Activated T-cell treated with anti-CD3 and anti-CD28 coated beads, Interleukin-2, amount 50 U/mL, for 72 hours (primary cell): ENCODE results near the gene LARGE1. TPM values are rescaled to one million over a fixed set of nuclear protein-coding genes. Genes with fewer than 3 reads are reported as not detected.

Experiments used
- ATAC-seq, 2 donors: fragments of 150-1000 bp; cut with Tn5 transposase; replicated peaks in 1 of 2; 2 replicates each; pipeline ENCODE4 v1.10.0; 2021; ENCODE audit warnings: moderate library complexity in 2 of 2, mild to moderate bottlenecking in 1 of 2
- DNase-seq, 2 donors: peaks; one replicate each; pipeline ENCODE4 v3.0.0; 2021 to 2022; ENCODE audit warnings: mixed read lengths in 1 of 2
- H3K27ac Mint-ChIP-seq: one replicate; pipeline ENCODE4 v1.8.0; 2022; ENCODE audit warnings: mild to moderate bottlenecking, moderate library complexity, mixed read lengths
- H3K27me3 Mint-ChIP-seq: one replicate; pipeline ENCODE4 v1.8.0; 2022; ENCODE audit warnings: low read depth, mixed read lengths
- H3K36me3 Mint-ChIP-seq, 2 donors: one replicate each; pipeline ENCODE4 v1.8.0; 2022; ENCODE audit warnings: mixed read lengths in 2 of 2, mild to moderate bottlenecking in 1 of 2; ENCODE audit not compliant: insufficient read depth in 2 of 2
- H3K4me1 Mint-ChIP-seq: one replicate; pipeline ENCODE4 v1.8.0; 2022; ENCODE audit warnings: low read depth, mixed read lengths
- H3K4me3 Mint-ChIP-seq, 2 donors: one replicate each; pipeline ENCODE4 v1.8.0; 2022; ENCODE audit warnings: mild to moderate bottlenecking in 2 of 2, mixed read lengths in 2 of 2, moderate library complexity in 2 of 2
- H3K9me3 Mint-ChIP-seq, 2 donors: one replicate each; pipeline ENCODE4 v1.8.0; 2022; ENCODE audit warnings: mixed read lengths in 2 of 2
- total RNA-seq, 2 donors: library from RNA; stranded (reverse); gene quantifications; one replicate each; pipeline ENCODE4 v1.2.3, GENCODE V29; 2022

The LARGE1 gene
- total RNA-seq, 2 donors from 2014 or later: 0.82 to 3.6 TPM

DNA sequence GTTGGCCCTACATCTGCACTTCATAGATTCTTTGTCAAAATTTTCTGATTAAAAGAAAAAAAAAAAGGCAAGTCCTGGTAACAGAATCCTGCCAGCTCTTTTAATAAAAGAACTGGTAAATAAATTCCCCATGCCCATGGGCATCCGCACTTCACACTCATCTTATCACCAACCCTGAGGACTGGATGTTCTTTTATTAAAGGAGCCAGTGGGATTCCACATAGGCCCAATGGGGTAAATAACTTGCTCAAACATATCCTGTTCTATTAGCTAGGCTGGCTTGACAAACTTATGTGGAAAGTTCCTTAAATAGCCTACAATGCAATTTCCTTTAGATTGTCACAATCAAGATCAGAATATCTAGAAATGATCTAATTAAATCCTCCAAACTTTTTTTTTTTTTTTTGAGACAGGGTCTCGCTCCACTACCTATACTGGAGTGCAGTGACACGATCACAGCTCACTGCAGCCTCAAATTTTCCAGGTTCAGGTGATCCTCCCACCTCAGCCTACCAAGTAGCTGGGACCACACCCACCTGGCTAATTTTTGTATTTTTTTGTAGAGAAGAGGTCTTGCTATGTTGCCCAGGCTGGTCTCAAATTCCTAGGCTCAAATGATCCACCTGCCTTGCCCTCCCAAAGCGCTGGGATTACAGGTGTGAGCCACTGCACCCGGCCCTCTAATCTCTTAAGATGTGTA is 380.9 kb downstream of the LARGE1 start:
- Mint-ChIP-seq H3K4me1 (no peaks in the 10 kb centered on the region), H3K27me3 (no peaks in the 10 kb centered on the region), H3K27ac (no peak overlapping the region), H3K9me3 (no peaks in the 10 kb centered on the region), H3K4me3 (no peak overlapping the region), H3K36me3 (no peaks in the 10 kb centered on the region)
- no peak for ATAC-seq
- DNase-seq: no peak

DNA sequence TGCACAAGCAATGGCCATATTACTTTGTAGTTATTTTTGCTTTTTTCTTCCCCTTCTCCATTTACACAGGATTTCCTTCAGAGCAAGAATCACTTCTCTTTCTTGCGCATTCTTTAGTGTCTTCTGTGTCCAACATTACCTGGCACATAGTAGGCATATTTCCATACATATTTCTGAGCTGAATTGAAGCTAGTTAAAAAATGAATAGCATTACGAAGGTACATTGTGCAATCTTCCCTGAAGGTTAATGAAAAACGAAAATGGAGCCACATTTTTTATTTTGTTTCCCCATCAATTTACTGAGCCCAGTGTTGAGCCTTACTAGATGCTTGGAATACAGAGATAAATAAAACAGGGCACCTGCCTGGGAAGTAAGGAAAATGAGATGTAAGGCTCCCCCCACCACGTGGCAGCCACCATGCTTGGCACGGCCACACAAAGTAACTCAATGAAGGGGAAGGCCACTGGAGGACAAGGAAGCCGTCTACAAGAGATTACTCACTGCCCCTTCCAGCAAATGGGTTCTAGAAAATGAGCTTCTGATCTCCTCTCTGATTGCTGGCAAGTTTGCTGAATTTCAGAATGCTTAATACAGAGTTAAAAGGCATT is 381.9 kb downstream of the LARGE1 start:
- no peak overlapping the region for H3K4me3 Mint-ChIP-seq
- no peaks in the 10 kb centered on the region for H3K36me3 Mint-ChIP-seq
- H3K9me3 Mint-ChIP-seq: no peaks in the 10 kb centered on the region
- DNase-seq (no peak), ATAC-seq (no peak)
- H3K27me3 Mint-ChIP-seq: no peaks in the 10 kb centered on the region
- no peak overlapping the region for H3K27ac Mint-ChIP-seq
- H3K4me1 Mint-ChIP-seq: no peaks in the 10 kb centered on the region

DNA sequence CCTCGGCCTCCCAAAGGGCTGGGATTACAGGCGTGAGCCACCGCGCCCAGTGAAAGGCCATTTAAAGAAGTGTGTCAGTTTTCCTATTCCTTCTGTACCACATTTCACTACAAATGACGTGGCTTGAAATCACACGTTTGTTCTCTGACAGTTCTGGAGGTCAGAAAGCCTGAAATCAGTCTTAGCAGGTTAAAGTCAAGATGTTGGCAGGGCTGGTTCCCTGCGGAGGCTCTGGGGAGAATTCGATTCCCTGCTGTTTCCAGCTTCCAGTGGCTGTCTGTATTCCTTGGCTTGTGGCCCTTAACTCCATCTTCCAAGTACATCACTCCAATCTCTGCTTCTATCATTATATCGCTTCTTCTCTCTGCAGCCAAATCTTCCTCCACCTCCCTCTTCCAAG is 383.2 kb downstream of the LARGE1 start:
- Mint-ChIP-seq H3K4me3 (no peak overlapping the region), H3K27me3 (no peaks in the 10 kb centered on the region), H3K27ac (no peak overlapping the region), H3K9me3 (no peaks in the 10 kb centered on the region), H3K36me3 (no peaks in the 10 kb centered on the region), H3K4me1 (no peaks in the 10 kb centered on the region)
- DNase-seq (no peak), ATAC-seq (no peak)

DNA sequence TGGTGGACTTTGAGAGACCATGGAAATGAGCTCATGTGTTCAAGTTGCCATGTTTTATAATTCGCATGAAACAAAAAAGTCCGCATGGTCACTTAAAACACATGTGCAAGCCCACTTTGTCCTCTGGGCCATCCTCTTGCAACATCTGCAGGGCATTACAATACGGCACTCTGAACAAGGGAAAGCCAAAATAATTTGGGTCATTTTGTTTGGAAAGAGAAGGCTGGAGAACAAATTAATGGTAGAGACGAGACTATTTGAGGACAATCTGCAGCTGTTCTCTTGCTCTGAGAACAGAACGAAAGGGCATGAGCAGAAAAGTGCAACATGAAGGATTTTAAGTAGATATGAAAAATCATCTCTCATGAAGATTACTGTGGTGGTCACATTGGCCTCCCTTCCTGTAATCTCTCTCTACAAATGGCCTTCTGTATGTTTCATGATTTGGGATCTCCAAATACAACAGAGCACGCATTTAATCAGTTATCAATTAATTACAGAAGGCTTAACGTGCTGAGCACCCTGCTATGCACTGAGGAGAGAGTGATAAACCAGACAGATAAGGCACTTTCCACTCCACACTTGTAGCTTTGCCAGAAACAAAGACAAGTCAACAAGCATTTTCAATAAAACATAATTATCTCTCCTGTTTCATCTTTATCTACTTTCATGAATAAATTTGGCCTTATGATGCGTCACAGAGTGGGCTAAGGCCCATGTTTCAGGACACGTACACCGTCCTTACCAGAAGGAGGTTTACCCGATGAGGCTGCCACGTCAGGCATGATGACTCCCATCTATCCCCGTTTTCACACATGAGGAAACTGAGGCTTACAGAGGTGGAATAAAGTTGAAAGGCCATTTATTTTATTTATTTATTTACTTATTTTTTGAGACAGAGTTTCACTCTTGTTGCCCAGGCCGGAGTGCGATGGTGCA is 384.1 kb downstream of the LARGE1 start:
- ATAC-seq: no peak
- no peak for DNase-seq
- H3K4me1 Mint-ChIP-seq: no peaks in the 10 kb centered on the region
- no peaks in the 10 kb centered on the region for H3K9me3 Mint-ChIP-seq
- H3K4me3 Mint-ChIP-seq: no peak overlapping the region
- H3K27ac Mint-ChIP-seq: no peak overlapping the region
- no peaks in the 10 kb centered on the region for H3K36me3 Mint-ChIP-seq
- H3K27me3 Mint-ChIP-seq: no peaks in the 10 kb centered on the region

DNA sequence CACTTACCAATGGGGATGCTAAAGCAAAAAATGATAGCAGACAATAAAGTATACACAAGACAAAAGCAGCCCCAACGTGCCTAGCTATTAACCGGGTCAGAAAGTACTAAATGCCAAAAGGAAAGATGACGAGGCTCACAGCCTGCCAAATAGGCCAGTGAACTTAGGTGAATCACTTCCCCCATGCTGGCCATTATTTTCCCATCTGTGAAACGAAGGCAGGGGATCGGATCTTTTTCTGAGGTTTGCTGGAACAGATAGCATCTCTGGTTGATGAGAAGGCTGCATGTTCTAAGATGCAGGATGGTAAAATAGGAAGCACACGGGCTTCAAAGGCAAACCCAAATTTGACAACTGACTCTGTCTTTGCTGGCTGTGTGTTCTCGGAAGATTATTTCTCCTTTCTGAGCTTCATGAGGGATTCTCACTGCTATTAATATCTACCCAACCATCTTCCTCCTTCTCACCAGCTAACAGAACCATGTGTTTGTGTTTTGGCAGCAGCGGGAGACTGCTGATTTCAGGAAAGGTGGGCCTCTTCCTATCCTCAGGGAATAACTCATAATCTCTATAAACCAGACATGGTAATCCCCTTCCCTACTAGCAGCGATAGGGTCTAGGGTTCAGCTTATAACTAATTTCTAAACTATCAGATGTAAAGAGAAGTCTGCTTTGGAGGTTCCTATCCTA is 390.7 kb downstream of the LARGE1 start:
- DNase-seq: no peak
- ATAC-seq: no peak
- no peaks in the 10 kb centered on the region for H3K36me3 Mint-ChIP-seq
- H3K27me3 Mint-ChIP-seq: no peaks in the 10 kb centered on the region
- H3K4me1 Mint-ChIP-seq: no peaks in the 10 kb centered on the region
- no peak overlapping the region for H3K27ac Mint-ChIP-seq
- peaks cover 0 to 1% of the 10 kb centered on the region in 2 donors for H3K9me3 Mint-ChIP-seq
- no peak overlapping the region for H3K4me3 Mint-ChIP-seq

DNA sequence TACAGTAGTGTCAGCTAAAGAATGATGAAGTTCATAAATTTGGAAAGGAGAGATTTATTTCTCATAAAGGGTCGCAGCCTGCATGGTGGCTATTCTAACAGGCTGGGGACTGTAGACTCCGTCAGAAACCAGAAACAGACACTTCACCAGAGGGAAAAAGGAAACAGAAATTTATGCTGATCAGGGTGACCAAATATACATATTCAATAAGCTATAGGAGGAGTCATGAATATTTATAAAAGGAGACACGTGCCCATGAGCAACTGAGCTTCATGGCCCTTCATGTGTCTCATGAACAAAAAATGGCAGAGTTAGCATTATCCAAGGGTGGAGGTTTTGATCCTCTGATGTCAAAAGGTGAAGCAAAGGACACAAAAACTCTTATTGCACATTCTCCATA is 392.1 kb downstream of the LARGE1 start:
- ATAC-seq: no peak
- H3K9me3 Mint-ChIP-seq: peaks cover 0 to 4% of the 10 kb centered on the region in 2 donors

DNA sequence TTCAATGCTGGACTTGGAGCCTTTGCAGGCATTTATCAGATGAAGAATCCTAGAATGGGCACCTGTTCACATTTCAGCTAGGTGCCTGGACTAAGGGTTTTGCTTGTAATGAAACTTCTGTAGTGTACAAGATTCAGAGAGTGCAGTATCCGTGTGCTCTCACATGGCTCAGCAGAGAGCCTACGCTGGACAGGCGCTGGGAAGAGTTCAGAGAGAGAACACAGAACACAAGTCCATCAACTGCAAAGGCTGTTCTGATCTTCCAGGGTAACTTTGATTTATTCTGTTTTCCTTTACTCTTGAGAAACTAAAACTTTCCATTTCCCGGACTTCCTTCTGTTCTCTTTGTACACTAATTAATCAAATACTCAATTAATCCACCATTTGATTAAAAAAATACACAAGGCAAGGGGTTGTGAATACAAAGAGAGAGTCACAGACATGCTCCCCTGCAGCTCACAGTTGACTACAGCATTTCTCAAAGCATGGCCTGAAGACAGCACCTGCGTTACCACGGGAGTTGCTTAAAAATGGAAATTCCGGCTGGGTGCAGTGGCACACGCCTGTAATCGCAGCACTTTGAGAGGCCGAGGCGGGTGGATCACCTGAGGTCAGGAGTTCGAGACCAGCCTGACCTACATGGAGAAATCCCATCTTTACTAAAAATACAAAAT is 393.7 kb downstream of the LARGE1 start:
- H3K4me3 Mint-ChIP-seq: no peak overlapping the region
- H3K27me3 Mint-ChIP-seq: no peaks in the 10 kb centered on the region
- no peaks in the 10 kb centered on the region for H3K36me3 Mint-ChIP-seq
- no peaks in the 10 kb centered on the region for H3K4me1 Mint-ChIP-seq
- ATAC-seq (no peak), DNase-seq (no peak)
- peaks cover 0 to 8% of the 10 kb centered on the region in 2 donors for H3K9me3 Mint-ChIP-seq
- no peak overlapping the region for H3K27ac Mint-ChIP-seq

More for the DNA sequence above, 392.1 kb downstream of the LARGE1 start:
- H3K27me3 Mint-ChIP-seq: no peaks in the 10 kb centered on the region
- H3K36me3 Mint-ChIP-seq: no peaks in the 10 kb centered on the region
- DNase-seq: no peak
- H3K27ac Mint-ChIP-seq: no peak overlapping the region
- H3K4me3 Mint-ChIP-seq: no peak overlapping the region
- H3K4me1 Mint-ChIP-seq: no peaks in the 10 kb centered on the region

DNA sequence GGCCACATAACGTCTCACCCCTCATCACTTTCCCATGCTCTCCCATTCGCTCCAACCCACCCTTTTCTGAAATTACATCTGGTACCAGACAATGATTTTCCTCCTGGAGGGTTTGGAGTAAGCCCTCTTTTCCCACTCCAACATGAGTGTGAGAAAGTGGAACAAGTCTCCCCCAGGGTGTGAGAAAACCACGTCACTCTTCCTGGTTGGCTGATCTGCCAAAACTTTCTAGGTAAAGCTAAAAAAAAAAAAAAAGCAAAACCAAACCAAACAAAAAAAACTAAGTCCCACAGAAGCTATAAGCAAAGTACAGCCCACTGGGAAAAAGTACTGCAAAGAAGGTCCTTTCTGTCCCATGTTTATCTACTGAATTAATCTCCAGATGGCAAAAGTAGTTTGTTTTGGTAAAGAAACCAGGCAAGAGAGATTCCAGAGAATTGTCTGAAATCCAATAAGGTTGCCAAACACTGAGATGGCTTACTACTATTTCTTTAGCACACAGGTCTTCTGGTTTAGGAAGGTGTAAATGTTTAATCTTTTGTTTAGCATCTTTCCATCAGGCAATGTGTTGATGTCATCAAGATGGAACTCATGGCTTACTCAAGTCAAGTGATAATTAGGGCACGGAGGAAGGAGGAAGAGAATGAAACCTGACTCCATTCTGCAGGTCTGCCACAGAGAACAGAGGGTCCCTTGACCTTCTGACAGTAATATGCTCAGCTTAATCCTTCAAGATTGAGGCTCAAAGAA is 395.6 kb downstream of the LARGE1 start:
- ATAC-seq (no peak), DNase-seq (no peak)
- H3K27ac Mint-ChIP-seq: no peak overlapping the region
- H3K4me3 Mint-ChIP-seq: no peak overlapping the region
- no peaks in the 10 kb centered on the region for H3K27me3 Mint-ChIP-seq
- H3K9me3 Mint-ChIP-seq: peaks cover 0 to 9% of the 10 kb centered on the region in 2 donors
- peaks cover 0 to 2% of the 10 kb centered on the region in 2 donors for H3K36me3 Mint-ChIP-seq
- H3K4me1 Mint-ChIP-seq: no peaks in the 10 kb centered on the region

DNA sequence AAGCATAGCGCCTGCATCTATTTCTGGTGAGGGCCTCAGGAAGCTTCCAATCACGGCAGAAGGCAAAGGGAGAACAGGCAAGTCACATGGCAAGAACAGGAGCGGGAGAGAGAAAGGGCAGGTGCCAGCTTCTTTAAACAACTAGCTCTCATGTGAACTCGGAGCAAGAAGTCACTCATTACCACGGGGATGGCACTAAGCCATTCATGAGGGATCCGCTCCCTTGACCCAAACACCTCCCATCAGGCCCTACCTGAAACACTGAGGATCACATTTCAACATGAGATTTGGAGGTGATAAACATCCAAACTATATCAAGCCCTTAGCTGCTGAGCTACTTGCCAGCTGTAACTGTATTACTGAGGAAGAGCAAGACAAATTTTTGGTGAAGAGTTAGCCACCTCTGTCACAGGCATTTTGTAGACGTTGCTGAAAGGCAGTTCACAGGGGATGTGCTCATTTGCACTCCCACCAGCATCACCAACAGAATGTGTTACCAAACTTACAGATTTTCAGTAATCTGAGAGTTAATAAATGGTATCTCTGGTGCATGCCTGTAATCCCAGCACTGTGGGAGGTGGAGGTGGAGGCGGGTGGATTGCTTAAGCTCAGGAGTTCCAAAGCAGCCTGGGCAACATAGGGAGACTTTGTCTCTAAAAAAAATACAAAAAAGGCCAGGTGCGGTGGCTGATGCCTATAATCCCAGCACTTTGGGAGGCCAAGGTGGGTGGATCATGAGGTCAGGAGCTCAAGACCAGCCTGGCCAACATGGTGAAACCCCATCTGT is 398.2 kb downstream of the LARGE1 start:
- H3K27me3 Mint-ChIP-seq: no peaks in the 10 kb centered on the region
- peaks cover 0 to 2% of the 10 kb centered on the region in 2 donors for H3K36me3 Mint-ChIP-seq
- no peak for ATAC-seq
- no peak overlapping the region for H3K4me3 Mint-ChIP-seq
- H3K9me3 Mint-ChIP-seq: peaks cover 0 to 7% of the 10 kb centered on the region in 2 donors
- H3K27ac Mint-ChIP-seq: no peak overlapping the region
- no peak for DNase-seq
- H3K4me1 Mint-ChIP-seq: no peaks in the 10 kb centered on the region

DNA sequence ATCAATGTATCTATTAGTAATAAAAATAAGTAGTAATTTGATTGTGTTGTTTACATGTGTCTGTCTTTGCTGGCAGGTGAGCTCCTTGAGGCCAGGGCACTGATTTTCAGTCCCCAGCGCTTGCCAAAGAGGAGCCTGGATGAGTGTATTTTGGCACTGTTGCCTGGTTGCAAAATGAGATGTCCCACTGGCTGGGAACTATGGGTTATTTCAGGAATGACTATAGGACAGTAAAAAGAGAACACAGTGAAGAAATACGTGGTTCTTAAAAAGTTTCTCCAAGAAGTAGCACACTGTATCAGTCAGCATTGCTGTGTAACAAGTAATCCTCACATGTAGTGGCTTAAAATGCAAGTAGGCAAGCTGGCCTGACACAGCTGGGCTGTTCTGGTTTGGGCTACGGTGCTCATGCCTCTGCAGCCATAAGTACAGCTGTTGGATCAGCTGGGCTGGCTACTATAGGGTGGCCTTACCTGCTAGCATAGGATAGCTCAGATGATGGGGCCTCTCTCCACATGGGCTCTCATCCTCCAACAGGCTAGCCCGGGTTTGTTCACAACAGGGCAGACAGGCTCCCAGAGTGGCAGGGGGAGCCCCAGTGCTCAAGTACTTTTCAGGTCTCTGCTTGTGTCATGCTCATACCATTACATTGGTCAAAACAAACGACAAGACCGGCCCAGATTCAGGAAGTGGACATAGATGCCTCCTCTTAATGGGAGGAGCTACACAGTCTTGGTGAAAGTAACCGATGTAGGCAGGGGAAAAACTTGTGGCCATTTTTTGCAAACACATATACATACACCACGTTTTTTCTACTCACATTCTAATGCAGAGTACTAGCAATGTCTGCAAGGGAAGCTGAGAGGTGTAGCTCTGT is 399.1 kb downstream of the LARGE1 start:
- no peaks in the 10 kb centered on the region for H3K27me3 Mint-ChIP-seq
- ATAC-seq: no peak
- no peaks in the 10 kb centered on the region for H3K4me1 Mint-ChIP-seq
- H3K4me3 Mint-ChIP-seq: no peak overlapping the region
- H3K36me3 Mint-ChIP-seq: peaks cover 0 to 2% of the 10 kb centered on the region in 2 donors
- H3K9me3 Mint-ChIP-seq: peaks cover 0 to 7% of the 10 kb centered on the region in 2 donors
- no peak overlapping the region for H3K27ac Mint-ChIP-seq
- no peak for DNase-seq
